K562 (cell line): ENCODE measurements around the gene DHDDS. TPM values are rescaled to one million over a fixed set of nuclear protein-coding genes. Genes with fewer than 3 reads are reported as not detected.

Source experiments
- ATF6 ChIP-seq: sonication (generic); formaldehyde crosslinking; IDR thresholded peaks from 2 replicates; pipeline ENCODE4 v1.4.0; 2020; ENCODE audit warnings: mild to moderate bottlenecking, missing genetic modification reagents
- BCOR ChIP-seq: fragments of 450-650 bp; IDR thresholded peaks from 2 replicates; pipeline ENCODE4 v1.6.1; 2016
- BMI1 ChIP-seq: fragments of 150-350 bp; IDR thresholded peaks from 2 replicates; pipeline ENCODE4 v1.6.1; 2014; ENCODE audit warnings: low read length
- CEBPG ChIP-seq, 3 experiments: fragments of 200-800 bp in 1 of 3; sonication (Bioruptor generic) in 1 of 3; sonication (generic) in 1 of 3; formaldehyde crosslinking in 1 of 3; IDR thresholded peaks in 2 of 3; conservative IDR thresholded peaks in 1 of 3; 2 replicates each; pipeline versions ENCODE4 v1.6.1 to v1.8.0; 2016 to 2022; ENCODE audit warnings: missing compliant biosample characterization in 2 of 3, missing genetic modification characterization in 2 of 3, mild to moderate bottlenecking in 1 of 3, missing genetic modification reagents in 1 of 3
- ESRRB ChIP-seq: fragments of 250-450 bp; sonication (Bioruptor Pico); IDR thresholded peaks from 2 replicates; pipeline ENCODE4 v1.5.0; 2020; ENCODE audit warnings: mild to moderate bottlenecking, moderate library complexity, borderline replicate concordance
- HLTF ChIP-seq: fragments of 450-650 bp; IDR thresholded peaks from 2 replicates; pipeline ENCODE4 v1.6.1; 2016
- IRF2 ChIP-seq: sonication (generic); formaldehyde crosslinking; IDR thresholded peaks from 2 replicates; pipeline ENCODE4 v1.8.1; 2022; ENCODE audit warnings: mild to moderate bottlenecking, missing genetic modification reagents
- JUN ChIP-seq, 2 experiments: sonication (generic) in 1 of 2; formaldehyde crosslinking in 1 of 2; IDR thresholded peaks; 2 replicates each; pipeline versions ENCODE4 v1.6.1 to v1.8.0; 2012 to 2022; ENCODE audit warnings: borderline replicate concordance in 2 of 2, mild to moderate bottlenecking in 2 of 2, improper control_type of control experiment in 1 of 2, low read depth in 1 of 2, low read length in 1 of 2, missing genetic modification reagents in 1 of 2
- KLF13 ChIP-seq: fragments of 450-650 bp; IDR thresholded peaks from 2 replicates; pipeline ENCODE4 v1.6.1; 2016; ENCODE audit warnings: missing genetic modification characterization, low read depth, mild to moderate bottlenecking, missing compliant biosample characterization, moderate library complexity, borderline replicate concordance
- MEF2D ChIP-seq: conservative IDR thresholded peaks from 2 replicates; pipeline ENCODE4 v1.6.1; 2016; ENCODE audit warnings: low read depth, missing genetic modification characterization, missing compliant biosample characterization
- NBN ChIP-seq: fragments of 450-650 bp; IDR thresholded peaks from 2 replicates; pipeline ENCODE4 v1.6.1; 2016; ENCODE audit warnings: low read depth, mild to moderate bottlenecking
- NFIX ChIP-seq: fragments of 250-450 bp; sonication (Bioruptor Pico); IDR thresholded peaks from 2 replicates; pipeline ENCODE4 v1.4.0; 2020; ENCODE audit warnings: low read depth, mild to moderate bottlenecking, moderate library complexity
- REST ChIP-seq, 2 experiments: fragments of 450-650 bp; formaldehyde crosslinking in 1 of 2; IDR thresholded peaks; 2 replicates each; pipeline versions ENCODE4 v1.4.0 to v1.6.1; 2014 to 2020; ENCODE audit warnings: mild to moderate bottlenecking in 2 of 2, borderline replicate concordance in 1 of 2, low read depth in 1 of 2
- TEAD4 ChIP-seq, 2 experiments: sonication (generic) in 1 of 2; formaldehyde crosslinking in 1 of 2; IDR thresholded peaks; 2 replicates each; pipeline versions ENCODE4 v1.6.1 to v1.8.0; 2012 to 2022; ENCODE audit warnings: borderline replicate concordance in 1 of 2, inconsistent platforms in 1 of 2, low read length in 1 of 2, mild to moderate bottlenecking in 1 of 2, missing genetic modification reagents in 1 of 2
- ZBTB1 ChIP-seq: sonication (generic); formaldehyde crosslinking; IDR thresholded peaks from 2 replicates; pipeline ENCODE4 v1.8.1; 2023; ENCODE audit warnings: missing genetic modification reagents, low read depth, mild to moderate bottlenecking, borderline replicate concordance
- polyA plus RNA-seq, 8 experiments: library from polyadenylated mRNA; depleted of rRNA in 4 of 8; stranded (reverse) in 5 of 8; unstranded in 3 of 8; fragments of >200 nt; fragmentation: Nextera tagmentation in 2 of 8; fragmentation: Illumina TruSeq in 1 of 8; extraction: Ambion mirVana in 2 of 8; extraction: Trizol in 1 of 8; gene quantifications; 2 replicates each; pipeline versions ENCODE4 v1.2.1 to v1.2.3, GENCODE V29; 2011 to 2014; ENCODE audit warnings: inconsistent platforms in 1 of 8, missing spikeins in 1 of 8
- total RNA-seq, 7 experiments: library from RNA; depleted of rRNA in 6 of 7; stranded (reverse); fragments of >200 nt in 6 of 7; fragmentation: Illumina TruSeq in 2 of 7; extraction: Trizol in 2 of 7; gene quantifications; 2 replicates each; pipeline versions ENCODE4 v1.2.1 to v1.2.3, GENCODE V29; 2011 to 2021; ENCODE audit warnings: low replicate concordance in 1 of 7

DHDDS gene
- total and polyA plus RNA-seq, 9 of the 15 experiments (the other 6 are each of a cell fraction or from before 2014, with no cell fraction given), result 33.3 to 55.0 (median 44.3) TPM

GRCh38 chr1:26431979-26432695 is at the start of gene DHDDS (continued):
- TF ChIP-seq IRF2 (CRISPR knock-in tag) (no peak), NFIX (CRISPR knock-in tag) (no peak), BCOR (peak; percentile 24), HLTF (peak; percentile 95), CEBPG (CRISPR knock-in tag; IDR thresholded peaks at IDR 0.05) (no peak; the same call in 1 of the 2 replicates), CEBPG (tag; conservative IDR thresholded peaks at IDR 0.05 in 1 of 2, IDR thresholded peaks at IDR 0.05 in 1 of 2) (no peak), REST (IDR thresholded peaks at IDR 0.05; ENCODE audit: borderline replicate concordance) (peak; percentile 96), REST (CRISPR knock-in tag; IDR thresholded peaks at IDR 0.05; ENCODE audit: low read depth) (peak; percentile 43), BMI1 (peak; percentile 25; the same call in 1 of the 2 replicates), TEAD4 (IDR thresholded peaks at IDR 0.05; ENCODE audit: low read length) (peak; percentile 49), TEAD4 (CRISPR knock-in tag; IDR thresholded peaks at IDR 0.05; ENCODE audit: borderline replicate concordance) (no peak), ESRRB (no peak), ZBTB1 (CRISPR knock-in tag) (0 out of 2 replicates have a peak, but pooled peaks have one; percentile 18), NBN (peak; percentile 97), MEF2D (tag) (no peak; the same call in 1 of the 2 replicates), JUN (IDR thresholded peaks at IDR 0.05; ENCODE audit: borderline replicate concordance, low read depth, low read length) (peak; percentile 92), JUN (CRISPR knock-in tag; IDR thresholded peaks at IDR 0.05; ENCODE audit: borderline replicate concordance) (0 out of 2 replicates have a peak, but pooled peaks have one; percentile 85), ATF6 (peak; percentile 99), KLF13 (tag) (peak; percentile 99)
